Activated CD4-positive, alpha-beta T cell treated with anti-CD3 and anti-CD28 coated beads, Interleukin-2, amount 10 ng/mL, durations not matched to agents 7 days and 5 days (primary cell): ENCODE measurements around the gene FNDC10. TPM values are rescaled to one million over a fixed set of nuclear protein-coding genes. Genes with fewer than 3 reads are reported as not detected.

Source experiments
- CTCF ChIA-PET: fragments of 350-600 bp; sonication (Branson Sonifier 250); formaldehyde crosslinking; loops from one replicate; lab custom pipeline; 2021; ENCODE audit warnings: antibody characterized with exemption; lab: Charles Lee
- POLR2A ChIA-PET: fragments of 350-600 bp; sonication (Branson Sonifier 250); formaldehyde crosslinking; loops from one replicate; lab custom pipeline; 2021; ENCODE audit warnings: antibody characterized with exemption; lab: Charles Lee
- DNase-seq: peaks from one replicate; pipeline ENCODE4 v3.0.0-alpha.2; 2020
- H3K27ac Mint-ChIP-seq: one replicate; pipeline ENCODE4 v1.8.0; 2021; ENCODE audit warnings: mild to moderate bottlenecking, moderate library complexity, mixed read lengths
- H3K27me3 Mint-ChIP-seq: one replicate; pipeline ENCODE4 v1.8.0; 2021; ENCODE audit warnings: mixed read lengths
- H3K36me3 Mint-ChIP-seq: one replicate; pipeline ENCODE4 v1.8.0; 2021; ENCODE audit warnings: low read depth, mixed read lengths
- H3K4me1 Mint-ChIP-seq: one replicate; pipeline ENCODE4 v1.8.0; 2021; ENCODE audit warnings: mixed read lengths
- H3K4me3 Mint-ChIP-seq: one replicate; pipeline ENCODE4 v1.8.0; 2021; ENCODE audit warnings: mild to moderate bottlenecking, moderate library complexity, mixed read lengths
- H3K9me3 Mint-ChIP-seq: one replicate; pipeline ENCODE4 v1.8.0; 2021; ENCODE audit warnings: mixed read lengths
- total RNA-seq, 2 experiments: library from RNA; stranded (reverse); gene quantifications; one replicate each; pipeline ENCODE4 v1.2.3, GENCODE V29; 2021

FNDC10 gene
- total RNA-seq, 2 experiments from 2014 or later = 6.2 to 7.9 TPM

- no peaks in the 10 kb centered on the region for H3K9me3 Mint-ChIP-seq
- ChIA-PET POLR2A (no interaction called here), CTCF (no interaction called here)
- no peak for DNase-seq
- peaks cover 2% of the 10 kb centered on the region for H3K27me3 Mint-ChIP-seq
- H3K36me3 Mint-ChIP-seq = peaks cover 2% of the 10 kb centered on the region
- no peak overlapping the region for H3K27ac Mint-ChIP-seq
- H3K4me3 Mint-ChIP-seq = no peak overlapping the region
- peaks cover 6% of the 10 kb centered on the region for H3K4me1 Mint-ChIP-seq
These were observed 25.5 kb upstream of the FNDC10 start for GRCh38 chr1:1625404-1625775.

GRCh38 chr1:1624443-1625403 lies 24.8 kb upstream of the FNDC10 start:
- ChIA-PET POLR2A (no interaction called here), CTCF (no interaction called here)
- Mint-ChIP-seq H3K4me1 (peaks cover under 1% of the 10 kb centered on the region), H3K27ac (no peak overlapping the region), H3K36me3 (no peaks in the 10 kb centered on the region), H3K4me3 (no peak overlapping the region), H3K27me3 (no peaks in the 10 kb centered on the region), H3K9me3 (no peaks in the 10 kb centered on the region)
- no peak for DNase-seq

GRCh38 chr1:1623631-1624442 lies 23.9 kb upstream of the FNDC10 start:
- no peak for DNase-seq
- Mint-ChIP-seq H3K9me3 (no peaks in the 10 kb centered on the region), H3K27me3 (no peaks in the 10 kb centered on the region), H3K4me3 (no peak overlapping the region), H3K27ac (no peak overlapping the region), H3K4me1 (no peaks in the 10 kb centered on the region), H3K36me3 (no peaks in the 10 kb centered on the region)
- CTCF ChIA-PET = interaction anchor here (0.5 kb wide), 1 partner anchor 20 kb away, joined by 6 read pairs; no protein-coding TSS in a partner anchor
- POLR2A ChIA-PET = no interaction called here

GRCh38 chr1:1623181-1623630 lies 23.3 kb upstream of the FNDC10 start:
- no peak overlapping the region for H3K4me3 Mint-ChIP-seq
- CTCF ChIA-PET = no interaction called here
- POLR2A ChIA-PET = no interaction called here
- H3K9me3 Mint-ChIP-seq = no peaks in the 10 kb centered on the region
- H3K4me1 Mint-ChIP-seq = no peaks in the 10 kb centered on the region
- DNase-seq = no peak
- H3K27me3 Mint-ChIP-seq = no peaks in the 10 kb centered on the region
- no peak overlapping the region for H3K27ac Mint-ChIP-seq
- no peaks in the 10 kb centered on the region for H3K36me3 Mint-ChIP-seq

GRCh38 chr1:1622788-1623094 lies 22.8 kb upstream of the FNDC10 start:
- DNase-seq = no peak
- Mint-ChIP-seq H3K36me3 (no peaks in the 10 kb centered on the region), H3K9me3 (no peaks in the 10 kb centered on the region), H3K4me3 (no peak overlapping the region), H3K27me3 (no peaks in the 10 kb centered on the region), H3K27ac (no peak overlapping the region), H3K4me1 (peaks cover under 1% of the 10 kb centered on the region)
- CTCF ChIA-PET = no interaction called here
- POLR2A ChIA-PET = no interaction called here

- CTCF ChIA-PET = no interaction called here
- H3K4me1 Mint-ChIP-seq = peaks cover 6% of the 10 kb centered on the region
- peaks cover 1% of the 10 kb centered on the region for H3K36me3 Mint-ChIP-seq
- no peak overlapping the region for H3K4me3 Mint-ChIP-seq
- H3K27me3 Mint-ChIP-seq = no peaks in the 10 kb centered on the region
- H3K27ac Mint-ChIP-seq = no peak overlapping the region
- no peaks in the 10 kb centered on the region for H3K9me3 Mint-ChIP-seq
- DNase-seq = no peak
- POLR2A ChIA-PET = no interaction called here
These were observed 22.3 kb upstream of the FNDC10 start for GRCh38 chr1:1622010-1622787.

- POLR2A ChIA-PET = no interaction called here
These were observed 21.5 kb upstream of the FNDC10 start for GRCh38 chr1:1621173-1622009.

GRCh38 chr1:1620433-1621139 lies 20.7 kb upstream of the FNDC10 start:
- no peaks in the 10 kb centered on the region for H3K27me3 Mint-ChIP-seq
- H3K4me1 Mint-ChIP-seq = peaks cover 13% of the 10 kb centered on the region
- no peak overlapping the region for H3K27ac Mint-ChIP-seq
- peaks cover 2% of the 10 kb centered on the region for H3K36me3 Mint-ChIP-seq
- POLR2A ChIA-PET = no interaction called here
- DNase-seq = no peak
- CTCF ChIA-PET = interaction anchor here (0.6 to 2.1 kb wide), 2 partner anchors 9 to 22 kb away, joined by 4 to 6 read pairs; no protein-coding TSS in a partner anchor
- no peak overlapping the region for H3K4me3 Mint-ChIP-seq
- H3K9me3 Mint-ChIP-seq = no peaks in the 10 kb centered on the region

More at GRCh38 chr1:1621173-1622009, 21.5 kb upstream of the FNDC10 start:
- CTCF ChIA-PET = no interaction called here
- H3K4me3 Mint-ChIP-seq = no peak overlapping the region
- peaks cover 2% of the 10 kb centered on the region for H3K36me3 Mint-ChIP-seq
- H3K9me3 Mint-ChIP-seq = no peaks in the 10 kb centered on the region
- peaks cover 13% of the 10 kb centered on the region for H3K4me1 Mint-ChIP-seq
- no peak for DNase-seq
- no peak overlapping the region for H3K27ac Mint-ChIP-seq
- no peaks in the 10 kb centered on the region for H3K27me3 Mint-ChIP-seq

- CTCF ChIA-PET = interaction anchor here (2.1 kb wide), 1 partner anchor 9 kb away, joined by 6 read pairs; no protein-coding TSS in a partner anchor
- no peak for DNase-seq
- H3K9me3 Mint-ChIP-seq = no peaks in the 10 kb centered on the region
- H3K36me3 Mint-ChIP-seq = peaks cover 2% of the 10 kb centered on the region
- H3K4me3 Mint-ChIP-seq = no peak overlapping the region
- no peak overlapping the region for H3K27ac Mint-ChIP-seq
- POLR2A ChIA-PET = no interaction called here
- no peaks in the 10 kb centered on the region for H3K27me3 Mint-ChIP-seq
- H3K4me1 Mint-ChIP-seq = peaks cover 13% of the 10 kb centered on the region
These were observed 20.0 kb upstream of the FNDC10 start for GRCh38 chr1:1619917-1620361.

- Mint-ChIP-seq H3K9me3 (no peaks in the 10 kb centered on the region), H3K27me3 (no peaks in the 10 kb centered on the region), H3K36me3 (peaks cover 6% of the 10 kb centered on the region), H3K4me3 (no peak overlapping the region), H3K4me1 (peaks cover 25% of the 10 kb centered on the region), H3K27ac (peak overlapping the region; percentile 42)
- DNase-seq = no peak
- ChIA-PET POLR2A (no interaction called here), CTCF (interaction anchor here (2.1 kb wide), 1 partner anchor 11 kb away, joined by 6 read pairs; no protein-coding TSS in a partner anchor)
These were observed 18.6 kb upstream of the FNDC10 start for GRCh38 chr1:1618396-1619068.

- H3K9me3 Mint-ChIP-seq = no peaks in the 10 kb centered on the region
- H3K4me3 Mint-ChIP-seq = peak overlapping the region; percentile 79
- H3K36me3 Mint-ChIP-seq = peaks cover 7% of the 10 kb centered on the region
- H3K27ac Mint-ChIP-seq = no peak overlapping the region
- DNase-seq = no peak
- CTCF ChIA-PET = interaction anchor here (0.6 to 1.6 kb wide), 2 partner anchors 11 to 167 kb away, joined by 3 to 6 read pairs; no protein-coding TSS in a partner anchor
- POLR2A ChIA-PET = no interaction called here
- H3K4me1 Mint-ChIP-seq = peaks cover 26% of the 10 kb centered on the region
- no peaks in the 10 kb centered on the region for H3K27me3 Mint-ChIP-seq
These were observed 18.0 kb upstream of the FNDC10 start for GRCh38 chr1:1617925-1618324.
